T-cell (primary cell): ENCODE measurements around the gene FBF1. TPM values are rescaled to one million over a fixed set of nuclear protein-coding genes. Genes with fewer than 3 reads are reported as not detected.
"Not testable (repeated sequence)": the region's sequence is repeated elsewhere in the genome, so short reads cannot be mapped to it uniquely, and the experiment has no call there.

ENCODE experiments used
- ATAC-seq, 4 experiments: fragments of 200-7000 bp in 3 of 4; fragments of 150-1000 bp in 1 of 4; cut with Tn5 transposase; replicated peaks in 1 of 4; 1 replicate in 3 of 4; 2 replicates in 1 of 4; pipeline ENCODE4 v1.10.0; 2021; ENCODE audit warnings: moderate library complexity in 3 of 4, mild to moderate bottlenecking in 2 of 4, moderate number of reproducible peaks in 1 of 4
- CTCF ChIA-PET, 2 donors: fragments of 300-600 bp; sonication (Branson Sonifier 250); formaldehyde crosslinking; loops; one replicate each; lab custom pipeline; 2022; ENCODE audit warnings: antibody characterized with exemption in 2 of 2; lab: Charles Lee
- POLR2A ChIA-PET, 2 donors: fragments of 300-600 bp; sonication (Branson Sonifier 250); formaldehyde crosslinking; loops; one replicate each; lab custom pipeline; 2022; ENCODE audit warnings: antibody characterized with exemption in 2 of 2; lab: Charles Lee
- DNase-seq, 35 experiments: peaks; one replicate each; pipeline versions ENCODE4 v3.0.0 to v3.0.0-alpha.2; 2013 to 2023
- H3K27ac ChIP-seq: one replicate; pipeline ENCODE4 v1.5.1; 2013; ENCODE audit warnings: low read length
- H3K27me3 ChIP-seq, 2 experiments: replicated peaks in 1 of 2; 1 replicate in 1 of 2; 2 replicates in 1 of 2; pipeline versions ENCODE4 v1.6.1 to v1.7.0; 2013; ENCODE audit warnings: low read length in 1 of 2, mixed read lengths in 1 of 2; ENCODE audit not compliant: control insufficient read depth in 2 of 2, insufficient read depth in 2 of 2; ENCODE audit errors: extremely low read depth in 1 of 2
- H3K36me3 ChIP-seq, 2 donors: 1 replicate in 1 of 2; 2 replicates in 1 of 2; pipeline versions ENCODE4 v1.6.1 to v1.7.0; 2013; ENCODE audit warnings: low read length in 1 of 2; ENCODE audit not compliant: control insufficient read depth in 2 of 2, insufficient read depth in 1 of 2; ENCODE audit errors: extremely low read depth in 1 of 2
- H3K4me1 ChIP-seq, 2 experiments: 1 replicate in 1 of 2; 2 replicates in 1 of 2; pipeline versions ENCODE4 v1.6.1 to v1.7.0; 2013; ENCODE audit warnings: low read length in 2 of 2, mixed read lengths in 1 of 2; ENCODE audit not compliant: insufficient read depth in 2 of 2, control insufficient read depth in 1 of 2; ENCODE audit errors: extremely low read depth in 1 of 2
- H3K4me3 ChIP-seq, 2 donors: 1 replicate in 1 of 2; 2 replicates in 1 of 2; pipeline versions ENCODE4 v1.5.1 to v1.7.0; 2013; ENCODE audit warnings: mild to moderate bottlenecking in 2 of 2, low read length in 1 of 2, moderate library complexity in 1 of 2; ENCODE audit not compliant: control insufficient read depth in 1 of 2; ENCODE audit errors: extremely low read depth in 1 of 2
- H3K9me3 ChIP-seq: 2 replicates; pipeline ENCODE4 v1.7.0; 2013
- H3K27ac Mint-ChIP-seq, 2 donors: one replicate each; pipeline ENCODE4 v1.8.0; 2020 to 2021; ENCODE audit warnings: mild to moderate bottlenecking in 2 of 2, mixed read lengths in 2 of 2
- H3K27me3 Mint-ChIP-seq, 2 donors: one replicate each; pipeline ENCODE4 v1.8.0; 2021 to 2022; ENCODE audit warnings: mixed read lengths in 2 of 2
- H3K36me3 Mint-ChIP-seq: one replicate; pipeline ENCODE4 v1.8.0; 2021; ENCODE audit warnings: mixed read lengths
- H3K4me1 Mint-ChIP-seq, 3 donors: one replicate each; pipeline ENCODE4 v1.8.0; 2020 to 2022; ENCODE audit warnings: mixed read lengths in 3 of 3, mild to moderate bottlenecking in 1 of 3
- H3K4me3 Mint-ChIP-seq, 3 donors: one replicate each; pipeline ENCODE4 v1.8.0; 2020 to 2022; ENCODE audit warnings: mild to moderate bottlenecking in 3 of 3, mixed read lengths in 3 of 3, moderate library complexity in 3 of 3
- H3K9me3 Mint-ChIP-seq, 3 donors: one replicate each; pipeline ENCODE4 v1.8.0; 2020 to 2022; ENCODE audit warnings: mixed read lengths in 3 of 3
- WGBS: methylation state at CpG from one replicate; pipeline ENCODE4 v1.1.5; 2013; ENCODE audit warnings: missing lambda C conversion rate; ENCODE audit not compliant: insufficient coverage; 5-methylcytosine and 5-hydroxymethylcytosine counted together
- total RNA-seq, 35 experiments: library from RNA in 6 of 35; stranded (reverse) in 6 of 35; fragments of 120-200 nt in 1 of 35; gene quantifications; one replicate each; pipeline versions ENCODE4 v1.2.1 to v1.2.4 and lab custom pipeline; 2013 to 2026

FBF1 gene
- total RNA-seq, 5 donors from 2014 or later (not counting 1 experiment from before 2014, with no cell fraction given), result 25.7 to 45.3 (median 41.5) TPM

- Histone ChIP-seq H3K27me3 (peaks cover 0 to 10% of the 10 kb centered on the region in 2 experiments), H3K9me3 (no peaks in the 10 kb centered on the region), H3K4me3 (no peak overlapping the region), H3K27ac (peak overlapping the region; percentile 89), H3K4me1 (peaks cover 22 to 50% of the 10 kb centered on the region in 2 experiments), H3K36me3 (no peaks in the 10 kb centered on the region)
- no peaks in the 10 kb centered on the region for H3K9me3 Mint-ChIP-seq
- peak overlapping the region; percentile 96 for H3K27ac Mint-ChIP-seq
- ATAC-seq (peak; percentile 49 to 62 (median 61)), DNase-seq (peak in 34 of 35 experiments; percentile 34 to 76 (median 60))
- ChIA-PET CTCF (interaction anchor here in 1 of 2 donors (0.7 to 1.3 kb wide), 2 partner anchors 17 to 87 kb away, joined by 3 read pairs; partner anchors contain the start of gene WBP2), POLR2A (interaction anchor here (0.6 to 1.0 kb wide), 3 partner anchors 17 to 633 kb away, joined by 4 to 11 read pairs (median 4); partner anchors contain the start of gene WBP2 (in 1 of the 2))
- no peaks in the 10 kb centered on the region for H3K36me3 Mint-ChIP-seq
- H3K4me3 Mint-ChIP-seq, result peak overlapping the region in 2 of 3 donors; percentile 24 to 47
- WGBS, result 37% methylated on average over 6 of the region's 13 CpGs
- H3K4me1 Mint-ChIP-seq, result peaks cover 32 to 48% (median 43%) of the 10 kb centered on the region in 3 donors
- no peaks in the 10 kb centered on the region for H3K27me3 Mint-ChIP-seq
These were observed 68.1 kb downstream of the FBF1 start for GRCh38 chr17:75872434-75873351.

- H3K4me3 Mint-ChIP-seq, H3K36me3 ChIP-seq, POLR2A ChIA-PET, H3K4me3 ChIP-seq, H3K27ac ChIP-seq, H3K27ac Mint-ChIP-seq, H3K9me3 ChIP-seq, ATAC-seq, H3K9me3 Mint-ChIP-seq, H3K27me3 Mint-ChIP-seq, H3K27me3 ChIP-seq, H3K36me3 Mint-ChIP-seq, DNase-seq: not testable (repeated sequence)
- CTCF ChIA-PET, result interaction anchor here in 1 of 2 donors (1.1 kb wide), 1 partner anchor 16 kb away, joined by 3 read pairs; no protein-coding TSS in a partner anchor
- WGBS, result 93% methylated on average over 5 of the region's 10 CpGs
- peaks cover 11 to 28% of the 10 kb centered on the region in 2 experiments for H3K4me1 ChIP-seq
- H3K4me1 Mint-ChIP-seq, result peaks cover 18 to 29% (median 21%) of the 10 kb centered on the region in 3 donors
These were observed 70.6 kb downstream of the FBF1 start for GRCh38 chr17:75870228-75870627.

- Mint-ChIP-seq H3K4me3 (no peak overlapping the region), H3K9me3 (no peaks in the 10 kb centered on the region), H3K27ac (peak overlapping the region in 1 of 2 donors; percentile 39), H3K36me3 (no peaks in the 10 kb centered on the region), H3K27me3 (no peaks in the 10 kb centered on the region), H3K4me1 (peaks cover 23 to 33% (median 28%) of the 10 kb centered on the region in 3 donors)
- no peak for ATAC-seq
- no peak for DNase-seq
- H3K27me3 ChIP-seq, result no peaks in the 10 kb centered on the region
- H3K4me3 ChIP-seq, result no peak overlapping the region
- POLR2A ChIA-PET, result no interaction called here
- H3K4me1 ChIP-seq, result peaks cover 10 to 30% of the 10 kb centered on the region in 2 experiments
- CTCF ChIA-PET, result interaction anchor here (0.6 to 1.1 kb wide), 2 partner anchors 15 to 473 kb away, joined by 3 to 5 read pairs; no protein-coding TSS in a partner anchor
- H3K9me3 ChIP-seq, result no peaks in the 10 kb centered on the region
- 92% methylated on average over 16 of the region's 23 CpGs for WGBS
- H3K36me3 ChIP-seq, result no peaks in the 10 kb centered on the region
- H3K27ac ChIP-seq, result no peak overlapping the region
These were observed 71.3 kb downstream of the FBF1 start for GRCh38 chr17:75869282-75870141.

- H3K27ac Mint-ChIP-seq, H3K27me3 Mint-ChIP-seq, H3K36me3 Mint-ChIP-seq, H3K4me3 Mint-ChIP-seq, H3K9me3 Mint-ChIP-seq, H3K4me3 ChIP-seq, POLR2A ChIA-PET, DNase-seq, H3K27ac ChIP-seq, H3K36me3 ChIP-seq, H3K9me3 ChIP-seq, H3K27me3 ChIP-seq, CTCF ChIA-PET, ATAC-seq: not testable (repeated sequence)
- H3K4me1 Mint-ChIP-seq, result peaks cover 29 to 37% (median 30%) of the 10 kb centered on the region in 3 donors
- peaks cover 15 to 34% of the 10 kb centered on the region in 2 experiments for H3K4me1 ChIP-seq
- WGBS, result 92% methylated on average over 9 of the region's 12 CpGs
These were observed 72.0 kb downstream of the FBF1 start for GRCh38 chr17:75868730-75869281.

- not testable (repeated sequence) for H3K9me3 Mint-ChIP-seq, H3K36me3 ChIP-seq, DNase-seq, ATAC-seq, H3K27me3 ChIP-seq, H3K9me3 ChIP-seq, H3K4me3 ChIP-seq, H3K4me3 Mint-ChIP-seq, H3K36me3 Mint-ChIP-seq, H3K27me3 Mint-ChIP-seq
- H3K27ac Mint-ChIP-seq, result peak overlapping the region; percentile 23 to 77
- peaks cover 6 to 27% of the 10 kb centered on the region in 2 experiments for H3K4me1 ChIP-seq
- CTCF ChIA-PET, result interaction anchor here (0.6 to 1.4 kb wide), 6 partner anchors 10 to 543 kb away, joined by 3 to 10 read pairs (median 4); partner anchors contain the start of gene WBP2 (in 1 of the 2)
- 94% methylated on average over 10 of the region's 17 CpGs for WGBS
- H3K27ac ChIP-seq, result peak overlapping the region; percentile 72
- peaks cover 16 to 29% (median 19%) of the 10 kb centered on the region in 3 donors for H3K4me1 Mint-ChIP-seq
- POLR2A ChIA-PET, result interaction anchor here (0.6 to 0.9 kb wide), 7 partner anchors 15 to 719 kb away, joined by 3 to 8 read pairs (median 4); a partner anchor contains a TSS
These were observed 75.2 kb downstream of the FBF1 start for GRCh38 chr17:75865404-75866188.
